Pulmonary artery endothelial cell (primary cell): ENCODE results near the gene MAMSTR. TPM values are rescaled to one million over a fixed set of nuclear protein-coding genes. Genes with fewer than 3 reads are reported as not detected.
"Not testable (repeated sequence)": the region's sequence is repeated elsewhere in the genome, so short reads cannot be mapped to it uniquely, and the experiment has no call there.

ENCODE experiments used
- DNase-seq: peaks from one replicate; pipeline ENCODE4 v3.0.0-alpha.2; 2011; ENCODE audit warnings: low read depth, low spot score
- total RNA-seq: library from RNA; depleted of rRNA; stranded (reverse); fragments of >200 nt; gene quantifications from 2 replicates; pipeline ENCODE4 v1.2.3, GENCODE V29; 2014

The MAMSTR gene
- total RNA-seq, 1 donor from 2014 or later = 0.20 TPM

DNA sequence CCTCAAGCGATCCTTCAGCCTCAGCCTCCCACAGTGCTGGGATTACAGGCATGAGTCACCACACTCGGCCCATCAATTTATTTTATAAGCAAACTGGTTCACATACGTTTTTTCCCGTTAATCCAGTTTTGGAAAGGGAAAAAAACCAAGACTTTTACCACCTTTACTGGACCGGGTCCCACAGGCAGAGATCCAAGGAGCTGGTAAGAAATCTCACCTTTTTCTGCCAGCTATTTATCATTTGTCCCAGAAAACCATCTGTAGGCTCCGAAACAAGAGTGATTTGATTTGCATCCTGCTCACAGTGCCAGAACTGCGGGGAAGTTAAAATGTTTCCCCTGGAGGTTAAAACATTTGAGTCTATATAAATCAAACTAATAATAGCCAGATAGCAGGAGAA lies 30.1 kb downstream of the MAMSTR start:
- no peak for DNase-seq

GRCh38 chr19:48687776-48688175 lies 31.7 kb downstream of the MAMSTR start:
- DNase-seq = no peak

GRCh38 chr19:48686637-48687036 lies 32.9 kb downstream of the MAMSTR start:
- DNase-seq = not testable (repeated sequence)

DNA sequence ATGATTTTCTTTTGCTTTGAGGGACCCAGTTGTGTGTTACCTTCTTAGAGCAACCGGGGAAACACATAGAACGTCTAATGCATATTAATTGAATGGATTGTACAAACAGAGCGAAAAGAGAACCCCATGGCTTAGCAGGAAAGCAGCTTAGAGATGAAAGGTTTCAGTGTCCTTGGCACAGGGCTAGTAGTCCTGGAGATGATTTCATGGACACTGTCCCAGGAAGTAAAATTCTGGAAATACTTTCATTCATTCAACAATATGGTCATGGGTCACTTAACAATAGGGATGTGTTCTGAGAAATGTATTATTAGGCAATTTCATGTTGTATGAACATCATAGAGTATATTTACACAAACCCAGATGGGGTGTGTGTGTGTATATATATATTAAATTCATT lies 33.4 kb downstream of the MAMSTR start:
- no peak for DNase-seq

DNA sequence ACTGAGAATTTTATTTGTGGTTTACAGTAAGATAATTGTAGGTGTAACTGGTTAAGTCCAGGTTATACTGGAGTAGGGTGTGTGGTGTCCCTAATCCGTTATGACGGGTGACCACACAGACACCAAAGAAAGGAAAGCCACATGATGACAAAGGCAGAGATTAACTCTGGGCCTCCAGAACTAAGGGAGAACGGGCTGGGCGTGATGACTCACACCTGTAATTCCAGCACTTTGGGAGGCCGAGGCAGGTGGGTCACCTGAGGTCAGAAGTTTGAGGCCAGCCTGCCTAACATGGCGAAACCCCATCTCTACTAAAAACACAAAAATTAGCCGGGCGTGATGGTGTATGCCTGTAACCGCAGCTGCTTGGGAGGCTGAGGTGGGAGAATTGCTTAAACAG lies 33.9 kb downstream of the MAMSTR start:
- DNase-seq = no peak

DNA sequence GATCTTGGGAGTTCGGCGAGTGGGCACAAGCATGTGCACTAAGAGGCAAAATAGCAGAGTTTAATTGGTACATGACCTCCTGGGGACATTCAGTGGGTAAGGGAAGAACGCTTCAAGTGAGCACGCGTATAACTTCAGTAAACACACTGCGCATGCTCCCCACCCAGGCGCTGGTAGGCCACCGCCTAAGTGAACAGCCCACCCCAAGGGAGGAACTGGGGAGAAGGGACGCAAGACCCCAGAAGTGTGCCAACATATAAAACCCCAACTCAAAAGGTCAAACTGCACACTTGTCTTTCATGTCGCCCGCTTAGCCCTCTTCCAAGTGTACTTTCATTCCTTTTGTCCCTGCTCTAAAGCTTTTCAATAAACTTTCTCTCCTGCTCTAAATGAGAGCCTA lies 36.2 kb downstream of the MAMSTR start:
- DNase-seq = no peak

GRCh38 chr19:48681127-48681470 lies 38.4 kb downstream of the MAMSTR start:
- DNase-seq = no peak

DNA sequence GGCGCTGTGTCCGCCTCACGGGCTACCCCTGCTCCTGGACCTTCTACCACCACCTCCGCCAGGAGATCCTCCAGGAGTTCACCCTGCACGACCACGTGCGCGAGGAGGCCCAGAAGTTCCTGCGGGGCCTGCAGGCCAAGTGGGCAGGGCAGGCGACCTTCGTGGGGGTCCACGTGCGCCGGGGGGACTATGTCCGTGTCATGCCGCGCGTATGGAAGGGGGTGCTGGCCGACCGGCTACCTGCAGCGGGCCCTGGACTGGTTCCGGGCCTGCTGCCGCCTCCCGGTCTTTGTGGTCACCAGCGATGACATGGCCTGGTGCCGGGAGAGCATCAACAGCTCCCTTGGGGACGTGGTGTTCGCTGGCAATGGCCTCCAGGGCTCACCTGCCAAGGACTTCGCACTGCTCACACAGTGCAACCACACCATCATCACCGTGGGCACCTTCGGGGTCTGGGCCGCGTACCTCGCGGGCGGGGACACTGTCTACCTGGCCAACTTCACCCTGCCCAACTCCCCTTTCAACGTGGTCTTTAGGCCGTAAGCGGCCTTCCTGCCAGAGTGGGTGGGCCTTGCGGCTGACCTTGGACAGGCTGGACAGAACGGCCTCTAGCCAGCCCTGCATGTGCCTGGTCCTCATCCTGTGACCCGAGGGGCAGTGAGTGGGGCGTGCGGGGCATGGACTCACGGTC lies 38.9 kb downstream of the MAMSTR start:
- no peak for DNase-seq

- DNase-seq = not testable (repeated sequence)
Observed at GRCh38 chr19:48680006-48680405, 39.5 kb downstream of the MAMSTR start.

DNA sequence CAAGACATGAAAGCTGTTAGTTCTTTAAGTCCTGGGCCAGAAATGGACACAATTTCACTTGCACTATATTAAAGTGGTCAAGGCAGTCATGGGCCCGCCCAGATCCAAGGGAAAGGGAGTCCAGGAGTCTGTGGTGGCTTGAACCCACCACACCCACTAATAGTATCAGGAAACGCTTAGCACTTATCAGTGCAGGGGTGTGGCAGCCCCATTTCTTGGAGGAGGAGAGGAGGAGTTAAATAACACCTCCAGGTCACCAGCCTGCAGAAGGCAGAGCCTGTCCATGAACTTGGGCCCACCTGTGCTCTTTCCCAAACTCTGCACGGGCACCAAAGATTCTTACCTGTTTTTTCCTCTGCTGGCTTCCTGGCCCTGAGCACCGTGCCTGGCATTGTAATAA lies 41.3 kb downstream of the MAMSTR start:
- DNase-seq = no peak

GRCh38 chr19:48676887-48677286 lies 42.6 kb downstream of the MAMSTR start:
- DNase-seq = no peak

DNA sequence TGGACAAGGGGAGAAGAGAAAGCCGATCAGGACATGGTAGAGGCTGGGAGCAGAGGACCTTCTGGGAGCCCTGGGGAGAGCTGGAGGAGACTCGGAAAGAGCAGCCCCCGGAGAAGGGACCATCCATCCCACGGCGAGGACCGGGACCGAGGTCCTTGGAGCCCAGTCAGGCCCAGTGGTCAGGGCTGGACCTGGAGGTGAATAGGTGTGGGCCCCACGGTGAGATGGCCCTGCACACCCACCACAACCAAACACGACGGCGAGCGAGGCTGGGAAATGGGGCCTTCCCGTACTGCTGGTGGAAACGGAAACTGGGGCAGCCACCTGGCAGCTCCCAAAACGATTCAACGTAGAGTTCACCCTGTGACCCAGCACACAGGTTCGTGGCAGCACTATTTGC lies 43.0 kb downstream of the MAMSTR start:
- no peak for DNase-seq

DNA sequence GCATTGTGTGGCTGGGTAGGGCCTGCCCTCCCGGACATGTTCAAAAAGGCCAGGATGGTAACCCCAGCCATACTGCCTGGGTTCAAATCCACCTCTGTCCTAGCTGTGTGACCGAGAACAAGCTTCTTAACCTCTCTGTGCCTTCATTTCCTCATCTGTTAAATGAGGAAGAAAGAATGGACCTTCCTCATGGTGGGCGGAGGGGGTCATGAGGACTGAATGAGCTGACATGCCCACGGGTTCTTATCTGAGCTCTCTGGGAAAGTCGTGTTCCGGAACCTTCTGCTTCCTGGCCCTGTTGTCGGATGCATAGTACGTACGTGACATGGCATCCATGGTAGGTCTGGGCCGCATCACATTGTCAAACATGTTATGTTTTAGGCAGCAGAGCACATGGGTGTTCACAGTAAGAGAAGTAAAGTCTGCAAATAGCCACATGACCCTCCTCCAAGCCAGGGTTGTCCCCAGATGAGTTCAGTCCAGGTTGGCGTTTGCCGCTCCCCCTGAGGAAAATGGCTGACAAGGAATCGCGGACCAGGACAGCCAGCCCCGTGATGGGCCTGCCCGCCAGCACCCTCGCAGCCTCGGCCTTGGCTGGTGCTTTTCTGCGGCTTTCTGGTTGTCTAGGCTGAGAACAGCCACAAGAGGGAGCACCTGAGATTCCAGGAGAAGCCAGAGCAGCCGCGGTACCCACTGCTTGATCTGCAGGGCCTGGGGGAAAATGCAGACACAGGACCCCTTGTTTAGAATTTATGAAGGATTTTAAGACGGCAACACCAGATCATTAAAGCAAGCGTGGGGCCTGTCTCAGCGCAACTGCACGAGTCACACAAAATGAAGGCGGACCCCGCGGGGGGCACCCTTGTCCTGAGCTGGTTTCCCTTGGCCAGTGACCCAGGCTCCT lies 44.4 kb downstream of the MAMSTR start:
- DNase-seq = peak; percentile 58

DNA sequence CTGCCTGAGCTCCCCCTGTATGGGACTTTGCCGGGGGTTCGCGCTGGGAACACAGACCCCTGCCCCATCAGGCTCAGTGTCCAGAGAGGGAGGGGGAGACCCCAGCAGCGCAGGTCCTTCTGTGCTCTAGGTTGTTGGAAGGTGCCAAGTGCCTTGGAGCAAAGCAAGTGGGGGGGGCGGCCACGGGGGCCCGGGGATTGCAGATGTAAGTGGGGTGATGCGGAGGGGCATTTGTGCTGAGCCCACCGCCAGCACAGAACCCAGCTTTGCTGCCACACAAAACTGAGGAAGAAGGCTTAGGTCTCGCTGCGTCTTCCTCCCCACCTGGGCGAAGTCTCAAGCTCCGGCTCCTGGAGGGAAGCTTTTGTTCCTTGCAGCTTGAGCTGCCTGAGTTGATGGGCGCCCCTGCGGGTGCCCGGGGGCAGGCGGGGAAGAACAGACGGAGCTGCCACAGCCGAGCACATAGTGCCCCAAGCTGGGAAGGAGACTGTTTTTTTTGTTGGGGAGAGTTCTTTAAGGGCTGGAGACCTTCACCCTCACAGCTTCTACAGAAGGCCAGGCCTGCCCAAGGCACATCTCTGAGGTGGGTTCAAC lies 45.2 kb downstream of the MAMSTR start:
- DNase-seq = no peak

- no peak for DNase-seq
Observed at GRCh38 chr19:48673436-48674100, 46.0 kb downstream of the MAMSTR start.

- DNase-seq = no peak
Observed at GRCh38 chr19:48672994-48673393, 46.5 kb downstream of the MAMSTR start, which contains the start of gene NTN5. Gene NTN5 (minus strand): TSS chr19:48673017. CDS start chr19:48670986, 2,031 bp downstream.

GRCh38 chr19:48671446-48671995 lies 48.0 kb downstream of the MAMSTR start:
- DNase-seq = no peak

DNA sequence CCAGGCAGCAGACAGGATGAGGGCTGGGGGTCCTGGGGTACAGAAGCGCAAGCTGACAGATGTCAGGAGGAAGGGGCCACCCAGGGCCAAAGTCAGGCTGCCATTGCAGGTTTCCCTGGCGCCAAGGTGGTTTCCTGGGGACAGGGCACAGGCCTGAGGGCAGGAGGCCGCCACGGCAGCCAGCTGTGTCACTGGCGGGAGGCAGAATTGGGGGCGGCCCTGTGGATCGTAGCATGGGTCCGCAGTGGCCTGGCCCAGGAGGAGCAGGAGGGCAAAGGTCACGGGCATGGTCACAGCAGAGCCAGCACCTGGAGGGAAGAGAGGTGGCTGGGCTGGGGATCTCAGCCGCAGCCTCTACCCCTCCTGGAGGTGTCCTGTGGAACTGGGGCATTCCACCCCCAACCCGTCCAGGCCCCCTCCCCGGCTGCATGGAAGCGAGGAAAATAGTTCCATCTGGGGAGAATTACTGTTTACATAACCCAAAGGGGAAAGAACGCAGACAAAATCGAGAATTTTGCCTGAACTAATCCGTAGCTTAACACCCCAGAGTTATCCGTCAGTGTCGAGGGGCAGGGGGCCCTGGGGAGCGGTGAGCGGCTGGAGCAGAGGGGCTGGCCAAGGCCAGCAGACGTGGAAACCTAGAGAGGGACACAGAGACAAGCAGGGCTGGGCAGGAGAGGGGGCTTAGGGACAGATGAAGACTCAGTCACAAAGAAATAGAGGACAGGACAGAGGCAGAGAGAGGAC lies 48.7 kb downstream of the MAMSTR start:
- DNase-seq = no peak

- no peak for DNase-seq
Observed at GRCh38 chr19:48669903-48670668, 49.4 kb downstream of the MAMSTR start.

DNA sequence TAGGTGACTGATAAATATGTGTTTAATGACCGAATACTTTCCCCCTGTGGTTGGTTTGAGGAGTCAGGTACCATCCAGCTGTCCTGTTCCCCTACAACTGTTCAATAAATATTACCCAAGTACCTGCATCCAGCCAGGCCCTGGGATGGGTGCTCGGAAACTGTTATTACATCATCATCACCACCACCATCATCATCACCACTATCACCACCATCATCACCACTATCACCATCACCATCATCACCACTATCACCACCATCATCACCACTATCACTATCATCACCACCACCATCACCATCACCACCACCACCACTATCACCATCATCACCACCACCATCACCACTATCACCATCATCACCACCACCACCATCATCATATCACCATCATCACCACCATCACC lies 50.8 kb downstream of the MAMSTR start:
- DNase-seq = no peak
